ACC112 (cell line): Measurements from ENCODE around the gene IL12B.
"Not testable (repeated sequence)": the region's sequence is repeated elsewhere in the genome, so short reads cannot be mapped to it uniquely, and the experiment has no call there.

Source experiments
- H2AFZ ChIP-seq: fragments of 200-600 bp; sonication (generic); one replicate; pipeline ENCODE4 v1.6.0; 2017; ENCODE audit warnings: antibody characterized with exemption, low read length; ENCODE audit not compliant: unreplicated experiment
- H3K27ac ChIP-seq: fragments of 200-600 bp; sonication (generic); 2 replicates; pipeline ENCODE4 v1.5.1; 2014; ENCODE audit warnings: low read depth, mild to moderate bottlenecking, antibody characterized with exemption, low read length, moderate library complexity
- H3K27me3 ChIP-seq: fragments of 200-600 bp; sonication (generic); 2 replicates; pipeline ENCODE4 v1.6.1; 2014; ENCODE audit warnings: mild to moderate bottlenecking, antibody characterized with exemption, low read length, moderate library complexity, mixed read lengths; ENCODE audit not compliant: insufficient read depth
- H3K36me3 ChIP-seq: fragments of 200-600 bp; sonication (generic); 2 replicates; pipeline ENCODE4 v1.6.1; 2016; ENCODE audit warnings: mild to moderate bottlenecking, antibody characterized with exemption, low read length, moderate library complexity, mixed read lengths; ENCODE audit not compliant: insufficient read depth
- H3K4me1 ChIP-seq: fragments of 200-600 bp; sonication (generic); one replicate; pipeline ENCODE4 v1.6.1; 2016; ENCODE audit warnings: low read length, mixed read lengths; ENCODE audit not compliant: insufficient read depth, unreplicated experiment, control insufficient read depth
- H3K4me3 ChIP-seq: fragments of 200-600 bp; sonication (generic); 2 replicates; pipeline ENCODE4 v1.5.1; 2014; ENCODE audit warnings: mild to moderate bottlenecking, low read depth, low read length
- H3K79me2 ChIP-seq: fragments of 200-600 bp; sonication (generic); one replicate; pipeline ENCODE4 v1.6.0; 2016; ENCODE audit warnings: low read length; ENCODE audit not compliant: control insufficient read depth, unreplicated experiment, insufficient read depth

Gene IL12B

DNA sequence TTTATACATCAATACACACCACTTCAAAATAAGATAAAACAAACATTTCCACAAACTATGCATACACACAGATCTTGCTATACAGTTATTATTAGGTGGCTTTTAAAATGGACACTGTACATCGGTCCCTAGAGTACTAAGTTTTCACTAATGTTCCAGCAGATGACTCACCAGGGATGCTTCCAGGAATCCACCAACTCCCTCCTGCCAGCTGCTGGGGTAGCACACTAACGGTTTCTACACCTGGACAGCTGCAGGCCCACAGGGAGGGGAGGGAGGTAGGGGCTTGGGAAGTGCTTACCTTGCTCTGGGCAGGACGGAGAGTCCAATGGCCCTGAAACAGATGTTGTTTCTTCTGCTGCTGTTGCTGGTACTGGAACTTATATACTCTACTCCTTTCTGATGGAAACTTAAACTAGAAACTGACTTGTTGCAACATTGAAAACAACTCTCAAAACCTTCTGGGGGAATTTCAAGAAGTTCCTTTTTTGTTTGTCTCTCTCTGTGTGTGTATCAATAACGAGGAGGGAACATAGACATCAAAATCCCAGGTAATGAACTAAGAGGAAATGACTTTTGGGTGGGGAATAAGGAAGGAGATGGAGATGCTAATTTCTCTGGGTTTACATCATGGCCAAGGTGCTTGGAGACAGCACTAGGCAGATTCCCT is at the start of gene IL12B:
TSS of gene IL12B (minus strand) at position 357 of the 670 bp plus-strand sequence. CDS start 3,705 bp downstream, outside the sequence.
- H3K79me2 ChIP-seq: no peaks in the 10 kb centered on the region
- H3K27me3 ChIP-seq: no peaks in the 10 kb centered on the region
- peaks cover 13% of the 10 kb centered on the region for H3K4me1 ChIP-seq
- H3K36me3 ChIP-seq: no peaks in the 10 kb centered on the region
- no peak within 1 kb of the TSS for H3K27ac ChIP-seq
- no peak within 1 kb of the TSS for H2AFZ ChIP-seq
- H3K4me3 ChIP-seq: peak within 1 kb of the TSS; percentile 73

GRCh38 chr5:159377653-159378052 is 47.4 kb upstream of the IL12B start:
- Histone ChIP-seq H3K36me3 (no peaks in the 10 kb centered on the region; the same call in 1 of the 2 replicates), H3K79me2 (no peaks in the 10 kb centered on the region), H3K27ac (no peak overlapping the region), H3K27me3 (peaks cover 3% of the 10 kb centered on the region; the same call in 1 of the 2 replicates), H2AFZ (no peak overlapping the region), H3K4me3 (no peak overlapping the region), H3K4me1 (no peaks in the 10 kb centered on the region)

DNA sequence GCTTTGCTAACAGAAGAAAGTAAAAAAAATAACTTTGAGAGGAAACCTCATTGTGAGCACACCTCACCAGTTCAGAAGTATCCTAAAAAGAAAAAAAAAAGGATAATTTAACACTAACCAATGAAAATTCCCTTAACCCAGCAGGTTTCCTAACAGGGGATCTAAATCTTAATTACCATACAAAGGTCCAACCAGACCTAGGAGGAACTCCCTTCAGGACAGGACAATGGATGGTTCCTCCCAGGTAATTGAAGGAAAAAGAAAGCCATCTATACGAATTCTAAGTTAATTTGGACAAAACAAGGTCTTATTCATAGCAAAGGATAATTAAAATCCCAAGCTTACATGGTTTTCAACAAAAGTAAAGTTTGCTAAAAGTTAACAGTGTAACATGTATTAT is 37.6 kb upstream of the IL12B start:
- H3K27me3 ChIP-seq, H2AFZ ChIP-seq, H3K27ac ChIP-seq, H3K79me2 ChIP-seq, H3K36me3 ChIP-seq, H3K4me1 ChIP-seq, H3K4me3 ChIP-seq: not testable (repeated sequence)

- not testable (repeated sequence) for H3K4me1 ChIP-seq, H3K27me3 ChIP-seq, H3K36me3 ChIP-seq, H3K27ac ChIP-seq, H2AFZ ChIP-seq, H3K79me2 ChIP-seq, H3K4me3 ChIP-seq
Measured at GRCh38 chr5:159366776-159367175, 36.5 kb upstream of the IL12B start.

DNA sequence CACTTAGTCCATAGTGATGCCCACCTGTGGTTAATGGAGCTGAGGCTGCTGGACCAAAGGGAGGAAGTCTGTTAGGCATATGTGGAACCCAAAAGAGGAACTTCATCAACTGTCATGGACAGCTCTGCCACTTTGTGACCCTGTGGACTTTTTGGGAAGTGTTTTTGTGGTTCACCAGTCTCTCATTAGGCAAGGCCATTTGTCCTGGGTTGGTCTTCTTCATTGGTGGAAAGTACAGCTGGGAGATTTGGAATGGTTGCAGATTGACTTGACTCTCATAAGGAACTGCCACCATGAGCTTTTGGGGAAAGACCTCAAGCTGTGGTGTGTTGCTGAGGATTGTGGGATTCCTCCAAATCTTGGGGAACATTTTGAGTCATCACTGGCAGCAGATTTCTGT is 31.9 kb upstream of the IL12B start:
- no peak overlapping the region for H3K27ac ChIP-seq
- no peak overlapping the region for H2AFZ ChIP-seq
- H3K79me2 ChIP-seq: no peaks in the 10 kb centered on the region
- H3K4me1 ChIP-seq: no peaks in the 10 kb centered on the region
- no peak overlapping the region for H3K4me3 ChIP-seq
- H3K27me3 ChIP-seq: no peaks in the 10 kb centered on the region
- no peaks in the 10 kb centered on the region for H3K36me3 ChIP-seq

DNA sequence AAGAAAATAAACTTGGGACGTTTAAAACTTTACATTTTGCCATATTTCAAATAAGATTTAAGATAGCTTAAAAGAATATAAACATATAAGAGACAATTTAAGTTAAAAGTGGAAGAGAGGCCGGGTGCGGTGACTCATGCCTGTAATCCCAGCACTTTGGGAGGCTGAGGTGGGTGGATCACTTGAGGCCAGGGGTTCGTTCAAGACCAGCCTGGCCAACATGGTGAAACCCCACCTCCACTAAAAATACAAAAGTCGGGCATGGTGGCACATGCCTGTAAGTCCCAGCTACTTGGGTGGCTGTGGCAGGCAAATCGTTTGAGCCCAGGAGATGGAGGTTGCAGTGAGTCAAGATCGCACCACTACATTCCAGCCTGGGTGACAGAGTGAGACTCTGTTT is 29.6 kb upstream of the IL12B start:
- H3K36me3 ChIP-seq, H3K4me3 ChIP-seq, H3K27me3 ChIP-seq, H3K4me1 ChIP-seq, H2AFZ ChIP-seq, H3K79me2 ChIP-seq, H3K27ac ChIP-seq: not testable (repeated sequence)

- H3K4me1 ChIP-seq: no peaks in the 10 kb centered on the region
Measured at GRCh38 chr5:159359408-159359807, 29.1 kb upstream of the IL12B start.

GRCh38 chr5:159353661-159354252 is 23.5 kb upstream of the IL12B start:
- H3K27ac ChIP-seq: peak overlapping the region; percentile 21; the same call in 1 of the 2 replicates
- H3K4me3 ChIP-seq: no peak overlapping the region
- H3K36me3 ChIP-seq: no peaks in the 10 kb centered on the region
- H3K79me2 ChIP-seq: no peaks in the 10 kb centered on the region
- H3K4me1 ChIP-seq: peaks cover 6% of the 10 kb centered on the region
- no peaks in the 10 kb centered on the region for H3K27me3 ChIP-seq
- H2AFZ ChIP-seq: no peak overlapping the region

More at GRCh38 chr5:159359408-159359807, 29.1 kb upstream of the IL12B start:
- no peak overlapping the region for H3K27ac ChIP-seq
- no peaks in the 10 kb centered on the region for H3K27me3 ChIP-seq
- H3K79me2 ChIP-seq: no peaks in the 10 kb centered on the region
- H2AFZ ChIP-seq: no peak overlapping the region
- no peaks in the 10 kb centered on the region for H3K36me3 ChIP-seq
- no peak overlapping the region for H3K4me3 ChIP-seq

GRCh38 chr5:159350644-159351043 is 20.4 kb upstream of the IL12B start:
- not testable (repeated sequence) for H3K36me3 ChIP-seq

DNA sequence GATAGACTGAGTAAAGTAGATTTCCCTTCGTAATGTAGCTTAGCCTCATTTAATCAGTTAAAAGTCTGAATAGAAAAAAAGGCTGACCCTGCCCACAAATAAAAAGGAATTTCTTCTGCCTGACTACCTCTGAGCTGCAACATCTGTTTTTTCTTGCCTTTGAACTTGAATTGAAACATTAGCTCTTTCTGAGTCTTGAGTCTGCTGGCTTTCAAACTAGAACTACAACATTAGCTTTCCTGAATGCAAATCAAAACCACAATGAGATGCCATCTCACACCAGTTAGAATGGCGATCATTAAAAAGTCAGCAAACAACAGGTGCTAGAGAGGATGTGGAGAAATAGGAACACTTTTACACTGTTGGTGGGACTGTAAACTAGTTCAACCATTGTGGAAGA is 19.9 kb upstream of the IL12B start:
- H3K4me1 ChIP-seq, H3K27me3 ChIP-seq, H3K4me3 ChIP-seq, H3K36me3 ChIP-seq, H3K79me2 ChIP-seq, H3K27ac ChIP-seq, H2AFZ ChIP-seq: not testable (repeated sequence)

More at GRCh38 chr5:159350644-159351043, 20.4 kb upstream of the IL12B start:
- H3K4me3 ChIP-seq, H3K27ac ChIP-seq, H2AFZ ChIP-seq, H3K27me3 ChIP-seq, H3K79me2 ChIP-seq, H3K4me1 ChIP-seq: not testable (repeated sequence)

DNA sequence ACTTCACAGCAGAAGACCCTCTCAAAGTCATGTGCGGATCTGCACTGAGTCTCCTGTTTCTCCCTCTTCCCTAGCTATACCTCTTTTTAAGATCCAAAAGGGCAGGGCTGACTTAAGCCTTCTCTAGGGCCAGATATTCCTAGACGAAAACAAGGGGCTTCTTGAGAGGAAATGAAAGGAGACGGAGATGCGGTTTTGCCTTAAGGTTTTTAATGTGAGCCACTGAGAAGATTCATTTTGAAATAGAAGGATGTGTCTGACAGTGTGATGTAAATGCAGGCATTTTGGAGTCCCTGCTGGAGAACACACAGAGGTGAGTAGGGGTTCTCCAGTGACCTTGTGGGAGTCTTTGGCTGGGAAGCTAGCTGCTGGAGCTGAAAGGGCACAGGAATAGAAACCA is 15.6 kb upstream of the IL12B start:
- Histone ChIP-seq H3K4me3 (no peak overlapping the region), H3K79me2 (no peaks in the 10 kb centered on the region), H2AFZ (no peak overlapping the region), H3K27ac (no peak overlapping the region), H3K27me3 (no peaks in the 10 kb centered on the region), H3K4me1 (peaks cover 13% of the 10 kb centered on the region), H3K36me3 (no peaks in the 10 kb centered on the region)
